Hematopoietic multipotent progenitor cell treated with erythropoietin and hydrocortisone succinate and interleukin-3 and kit ligand, for 15 days (in vitro differentiated cells): Measurements from ENCODE around the gene TCF4.

ENCODE experiments used
- DNase-seq: peaks from one replicate; pipeline ENCODE4 v3.0.0-alpha.2; 2015; ENCODE audit warnings: low spot score

The TCF4 gene

GRCh38 chr18:55296115-55296514 lies 291.9 kb downstream of the TCF4 start:
- DNase-seq: no peak

- DNase-seq: no peak
Measured at GRCh38 chr18:55290898-55291297, 297.1 kb downstream of the TCF4 start.

GRCh38 chr18:55289775-55290174 lies 298.2 kb downstream of the TCF4 start:
- no peak for DNase-seq

GRCh38 chr18:55289048-55289447 lies 298.9 kb downstream of the TCF4 start:
- no peak for DNase-seq

- no peak for DNase-seq
Measured at GRCh38 chr18:55287935-55288868, 299.8 kb downstream of the TCF4 start.

GRCh38 chr18:55287149-55287806 lies 300.7 kb downstream of the TCF4 start:
- no peak for DNase-seq

- no peak for DNase-seq
Measured at GRCh38 chr18:55286257-55286825, 301.7 kb downstream of the TCF4 start.

GRCh38 chr18:55284614-55285013 lies 303.4 kb downstream of the TCF4 start:
- no peak for DNase-seq

- no peak for DNase-seq
Measured at GRCh38 chr18:55283309-55283708, 304.7 kb downstream of the TCF4 start.

GRCh38 chr18:55280503-55280902 lies 307.5 kb downstream of the TCF4 start:
- no peak for DNase-seq

- no peak for DNase-seq
Measured at GRCh38 chr18:55275039-55275901, 312.7 kb downstream of the TCF4 start.

- DNase-seq: no peak
Measured at GRCh38 chr18:55272510-55273243, 315.3 kb downstream of the TCF4 start.

- no peak for DNase-seq
Measured at GRCh38 chr18:55269622-55270021, 318.4 kb downstream of the TCF4 start.

- no peak for DNase-seq
Measured at GRCh38 chr18:55268628-55269275, 319.2 kb downstream of the TCF4 start.

GRCh38 chr18:55268151-55268601 lies 319.8 kb downstream of the TCF4 start:
- DNase-seq: no peak

GRCh38 chr18:55266981-55267380 lies 321.0 kb downstream of the TCF4 start:
- DNase-seq: no peak

GRCh38 chr18:55265984-55266383 lies 322.0 kb downstream of the TCF4 start:
- no peak for DNase-seq

GRCh38 chr18:55265130-55265675 lies 322.8 kb downstream of the TCF4 start:
- DNase-seq: no peak

- no peak for DNase-seq
Measured at GRCh38 chr18:55264108-55264507, 323.9 kb downstream of the TCF4 start.

- DNase-seq: no peak
Measured at GRCh38 chr18:55262021-55262560, 325.9 kb downstream of the TCF4 start.
